Raji (cell line): ENCODE measurements around the gene CALHM5.

ENCODE experiments used
- POLR2A ChIP-seq: IDR thresholded peaks from 2 replicates; pipeline ENCODE4 v1.6.1; 2011; ENCODE audit warnings: low read depth, low read length, control low read depth; ENCODE audit not compliant: insufficient read depth

The CALHM5 gene

DNA sequence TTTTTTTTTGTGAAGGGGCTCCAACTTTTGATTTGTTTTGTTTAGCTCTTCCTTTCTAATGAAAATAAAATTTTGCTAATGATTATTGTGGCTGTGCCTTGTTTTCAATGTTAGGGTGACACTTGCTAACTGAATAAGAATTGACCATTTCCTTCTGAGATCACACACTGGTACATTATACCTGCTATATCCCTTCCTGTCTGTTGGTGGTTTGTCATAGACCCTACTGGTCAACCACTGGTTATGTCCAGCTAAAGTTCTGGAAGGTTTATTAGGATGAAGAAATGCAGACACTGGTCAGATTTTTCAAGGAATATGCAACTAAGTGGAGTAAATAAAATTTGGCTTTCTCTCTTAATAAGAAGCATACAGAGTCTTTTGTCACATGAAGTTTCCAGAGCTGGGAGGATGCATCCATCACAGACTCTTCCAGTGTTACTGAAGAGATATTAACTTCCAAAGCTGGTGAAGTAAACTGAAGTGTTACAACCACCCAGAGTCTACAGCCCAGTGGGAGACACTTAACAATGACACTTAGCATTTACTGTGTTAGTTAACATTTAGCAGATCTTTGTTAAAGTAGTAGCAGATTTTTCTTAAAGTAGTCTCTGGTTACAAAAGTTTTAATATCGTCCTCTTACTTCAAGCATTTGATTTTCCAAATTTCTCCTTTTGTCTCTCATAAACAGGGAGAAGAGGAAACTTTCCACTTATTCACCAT is 19.7 kb upstream of the CALHM5 start:
- no peak for TF ChIP-seq POLR2A

DNA sequence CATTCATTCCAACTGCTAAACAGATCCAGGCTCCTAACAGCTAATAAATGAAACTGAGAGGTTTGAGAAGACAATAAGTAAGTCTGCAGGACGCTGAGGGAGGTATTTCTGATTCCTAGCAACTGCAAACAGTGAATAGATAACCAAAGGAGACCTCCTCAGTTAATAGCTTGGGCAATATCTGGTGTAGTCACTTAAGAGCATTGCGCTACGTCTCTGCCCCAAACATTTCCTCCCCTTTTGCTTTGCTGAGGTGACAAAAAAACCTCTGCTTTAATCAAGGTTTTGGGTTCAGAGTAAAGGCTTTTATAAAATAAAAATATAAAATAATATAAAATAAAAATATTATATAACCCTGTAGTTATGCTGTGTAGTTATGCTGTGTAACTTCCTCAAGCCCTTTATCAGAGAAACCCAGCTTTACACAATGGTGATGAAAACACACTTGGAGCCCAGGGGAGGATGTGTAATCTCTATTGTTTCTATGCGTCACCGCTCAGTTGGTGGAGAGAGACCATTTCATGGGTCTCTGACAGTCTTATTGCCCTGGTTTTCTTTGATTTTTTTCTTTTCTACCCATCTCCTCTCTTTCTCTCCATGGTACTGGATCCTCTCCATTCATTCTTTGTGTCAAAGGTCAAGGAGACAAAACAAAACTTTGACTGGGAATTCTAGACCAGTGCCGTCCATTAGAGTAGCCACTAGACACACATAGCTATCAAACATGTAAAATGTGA is 18.9 kb upstream of the CALHM5 start:
- TF ChIP-seq POLR2A, result no peak

GRCh38 chr6:116497113-116497676 is 14.2 kb upstream of the CALHM5 start:
- no peak for TF ChIP-seq POLR2A

DNA sequence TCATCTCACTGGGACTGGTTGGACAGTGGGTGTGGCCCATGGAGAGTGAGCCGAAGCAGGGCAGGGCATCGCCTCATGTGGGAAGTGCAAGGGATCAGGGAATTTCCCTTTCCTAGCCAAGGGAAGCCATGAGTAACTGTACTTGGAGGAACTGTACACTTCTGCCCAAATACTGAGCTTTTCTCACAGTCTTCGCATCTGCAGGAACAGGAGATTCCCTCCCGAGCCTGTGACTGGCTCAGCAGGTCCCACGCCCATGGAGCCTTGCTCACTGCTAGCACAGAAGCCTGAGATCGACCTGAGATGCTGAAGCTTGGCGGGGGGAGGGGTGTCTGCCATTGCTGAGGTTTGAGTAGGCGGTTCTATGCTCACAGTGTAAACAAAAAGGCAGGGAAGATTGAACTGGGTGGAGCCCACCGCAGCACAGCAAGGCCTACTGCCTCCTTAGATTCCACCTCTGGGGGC is 10.4 kb upstream of the CALHM5 start:
- TF ChIP-seq POLR2A, result no peak

- TF ChIP-seq POLR2A, result no peak
These were observed 4.1 kb upstream of the CALHM5 start for GRCh38 chr6:116507324-116507723.

- no peak for TF ChIP-seq POLR2A
These were observed 2.9 kb upstream of the CALHM5 start for GRCh38 chr6:116508527-116508926.

DNA sequence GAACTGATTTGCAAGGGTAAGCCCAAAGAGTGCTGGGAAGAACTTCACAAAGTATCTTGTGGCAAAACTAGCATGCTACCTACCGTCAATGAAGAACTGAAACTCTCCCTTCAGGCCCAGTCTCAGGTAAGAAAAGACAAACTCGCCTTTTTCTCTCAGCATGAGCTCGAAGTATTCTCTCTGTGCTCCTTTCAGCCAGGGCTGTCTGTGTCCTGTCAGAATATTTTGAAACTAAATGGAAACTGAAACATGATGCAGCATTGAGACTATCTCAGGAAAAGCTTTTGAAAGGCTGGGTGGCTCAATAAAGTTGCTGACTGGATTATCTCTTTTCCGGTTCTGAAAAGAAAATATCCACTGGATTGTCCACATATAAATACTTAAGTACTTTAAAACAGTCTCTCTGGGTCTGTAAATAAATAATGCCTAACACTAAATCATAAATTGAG is 696 bp downstream of the CALHM5 start:
- TF ChIP-seq POLR2A, result no peak

- no peak for TF ChIP-seq POLR2A
These were observed 1.3 kb downstream of the CALHM5 start for GRCh38 chr6:116512734-116513133.

GRCh38 chr6:116513224-116513875 is 1.9 kb downstream of the CALHM5 start:
- no peak for TF ChIP-seq POLR2A

DNA sequence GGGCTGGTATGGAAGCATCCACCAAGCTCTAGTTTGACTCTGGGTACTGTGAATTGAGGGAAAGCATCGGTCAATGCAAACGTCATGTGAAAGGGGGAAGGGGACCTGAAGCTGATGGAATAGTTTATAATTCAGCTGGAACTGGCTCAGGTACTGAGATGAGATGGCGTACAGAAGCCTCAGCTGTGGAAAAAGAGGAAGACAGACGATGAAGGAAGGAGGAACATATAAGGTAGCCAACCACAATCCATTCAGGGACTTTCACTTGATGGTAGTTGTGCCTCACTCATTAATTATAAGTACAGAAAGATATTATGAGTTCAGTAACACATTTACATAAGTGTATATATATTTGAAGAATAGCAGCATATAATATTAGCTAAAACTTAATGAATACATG is 2.7 kb downstream of the CALHM5 start:
- TF ChIP-seq POLR2A, result no peak

DNA sequence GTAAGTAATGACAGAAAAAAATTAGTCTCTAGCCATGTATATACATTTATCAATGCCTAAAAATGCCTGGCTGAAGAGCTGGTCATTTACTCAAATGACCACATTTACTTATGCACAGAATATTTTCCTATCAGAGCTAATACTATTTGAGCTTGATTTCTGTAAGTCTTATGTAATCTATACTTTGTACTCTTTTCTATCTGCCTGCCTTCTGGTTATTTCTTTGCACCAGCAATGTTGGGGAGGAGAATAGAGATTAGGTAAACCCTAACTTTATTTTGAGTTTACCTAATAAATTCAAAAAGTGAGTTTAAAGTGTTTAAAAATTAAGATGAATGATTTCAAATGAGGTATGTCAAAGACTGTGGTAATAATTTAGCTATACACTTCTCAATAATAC is 3.7 kb downstream of the CALHM5 start:
- no peak for TF ChIP-seq POLR2A

- TF ChIP-seq POLR2A, result no peak
These were observed 7.4 kb downstream of the CALHM5 start for GRCh38 chr6:116518621-116519368.

DNA sequence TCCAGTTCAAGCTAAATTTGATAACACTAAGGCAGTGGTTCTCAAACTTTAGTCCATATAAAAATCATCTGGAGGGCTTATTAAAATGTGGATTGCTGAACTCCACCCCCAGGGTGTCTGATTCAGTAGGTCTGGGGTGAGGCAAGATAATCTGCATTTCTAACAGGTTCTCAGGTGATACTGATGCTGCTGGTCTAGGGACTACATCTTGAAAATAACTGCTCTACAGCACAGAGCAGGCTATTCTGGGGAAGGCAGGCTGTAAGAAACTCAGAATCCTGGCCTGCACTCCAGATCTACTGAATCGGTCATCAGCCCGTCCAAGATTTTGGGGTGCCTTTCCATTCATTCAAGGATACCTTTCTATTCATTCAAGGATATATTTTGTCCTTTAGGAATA is 11.5 kb downstream of the CALHM5 start:
- TF ChIP-seq POLR2A, result no peak

- TF ChIP-seq POLR2A, result no peak
These were observed 12.8 kb downstream of the CALHM5 start for GRCh38 chr6:116524236-116524635.

DNA sequence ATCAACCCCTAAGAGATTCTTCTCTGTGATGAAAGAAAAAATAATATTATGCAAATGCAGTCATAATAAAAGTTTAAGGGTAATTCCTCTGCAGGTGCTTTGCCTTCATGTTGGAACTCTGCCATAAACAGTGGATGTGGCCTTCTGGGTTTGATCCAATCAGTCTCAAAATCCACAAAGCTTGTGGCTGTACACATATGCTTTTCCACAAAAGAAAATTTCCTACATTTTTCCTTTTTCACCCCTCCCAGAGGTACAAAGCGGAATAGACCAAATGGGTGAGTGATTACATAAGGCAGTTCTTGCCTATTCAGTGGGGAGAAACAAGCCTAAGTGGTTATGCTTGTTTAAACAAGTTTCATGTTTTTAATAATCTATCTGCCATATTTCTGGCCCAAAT is 16.7 kb downstream of the CALHM5 start:
- TF ChIP-seq POLR2A, result no peak

DNA sequence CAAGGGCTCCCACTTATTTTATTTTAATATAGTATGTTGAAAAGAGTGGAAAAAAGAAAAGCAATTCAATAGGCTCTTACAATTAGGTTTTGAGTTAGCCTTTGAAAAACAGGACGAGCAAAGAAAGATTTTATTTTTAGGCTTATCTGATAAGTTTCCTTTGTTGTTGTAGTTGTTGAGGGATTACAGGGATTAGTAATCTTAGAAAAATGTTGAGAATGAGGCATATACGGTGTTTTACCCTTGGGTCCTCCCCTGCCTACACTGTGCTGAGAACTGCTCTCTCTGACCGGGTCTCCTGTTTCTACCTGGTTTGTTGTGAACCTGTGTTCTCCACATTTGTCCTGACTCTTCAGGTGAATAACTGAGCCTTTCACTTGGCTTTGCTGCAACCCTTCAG is 17.3 kb downstream of the CALHM5 start:
- no peak for TF ChIP-seq POLR2A
